Adrenal gland (tissue), 12 donors: Measurements from ENCODE around the gene MYLK. TPM values are rescaled to one million over a fixed set of nuclear protein-coding genes. Genes with fewer than 3 reads are reported as not detected.
A peak's percentile ranks its signal among the peaks of the same experiment; 100 is the strongest.
"Not testable (repeated sequence)": the region's sequence is repeated elsewhere in the genome, so short reads cannot be mapped to it uniquely, and the experiment has no call there.

ENCODE experiments used
- DNase-seq, 7 donors: peaks; one replicate each; pipeline ENCODE4 v3.0.0-alpha.2; 2019 to 2020
- H3K27ac ChIP-seq, 5 donors: fragments of 200-600 bp; sonication (generic) in 4 of 5; 1 replicate in 3 of 5; 2 replicates in 2 of 5; pipeline versions ENCODE4 v1.5.1 to v1.8.0; 2016 to 2020; ENCODE audit warnings: mild to moderate bottlenecking in 1 of 5
- H3K27me3 ChIP-seq: fragments of 200-600 bp; 2 replicates; pipeline ENCODE4 v1.8.0; 2021
- H3K36me3 ChIP-seq, 2 donors: fragments of 200-600 bp; replicated peaks in 1 of 2; 1 replicate in 1 of 2; 2 replicates in 1 of 2; pipeline versions ENCODE4 v1.5.1 to v1.8.0; 2018 to 2022
- H3K4me1 ChIP-seq, 2 donors: fragments of 200-600 bp; replicated peaks in 1 of 2; 1 replicate in 1 of 2; 2 replicates in 1 of 2; pipeline versions ENCODE4 v1.5.1 to v1.8.0; 2018 to 2021
- H3K4me3 ChIP-seq, 4 donors: fragments of 200-600 bp; sonication (generic) in 3 of 4; one replicate each; pipeline ENCODE4 v1.5.1; 2016 to 2018
- H3K9me3 ChIP-seq, 3 donors: fragments of 200-600 bp; sonication (generic) in 1 of 3; replicated peaks in 1 of 3; 1 replicate in 2 of 3; 2 replicates in 1 of 3; pipeline versions ENCODE4 v1.5.1 to v1.8.0; 2016 to 2021
- CTCF ChIP-seq, 6 experiments: fragments of 450-650 bp in 4 of 6; fragments of 200-600 bp in 2 of 6; sonication (generic) in 1 of 6; IDR thresholded peaks; 1 replicate in 5 of 6; 2 replicates in 1 of 6; pipeline versions ENCODE4 v1.5.1 to v1.8.0; 2016 to 2021; ENCODE audit warnings: antibody characterized with exemption in 6 of 6, mild to moderate bottlenecking in 2 of 6, moderate library complexity in 1 of 6
- POLR2A ChIP-seq, 2 donors: fragments of 450-650 bp; IDR thresholded peaks; one replicate each; pipeline ENCODE4 v1.6.1; 2017; ENCODE audit warnings: antibody characterized with exemption in 2 of 2, mild to moderate bottlenecking in 2 of 2, moderate library complexity in 1 of 2
- WGBS, 4 donors: extraction: QIAGEN DNeasy Blood & Tissue Kit in 2 of 4; methylation state at CpG; one replicate each; pipeline versions ENCODE4 v1.1.5 to v1.1.7; 2013 to 2017; 5-methylcytosine and 5-hydroxymethylcytosine counted together
- intact Hi-C, 2 donors: fragments of 100-400 bp; cut with DNase I; formaldehyde crosslinking; loops; one replicate each; pipeline versions ENCODE4 v1.14.1 to v1.15.0; 2022 to 2023
- polyA plus RNA-seq, 3 donors: library from polyadenylated mRNA; stranded (reverse); fragments of 200-250 nt in 2 of 3; fragments of 350-450 nt in 1 of 3; fragmentation: Illumina TruSeq in 1 of 3; extraction: RNeasy Lipid Tissue Mini Kit (QIAGEN cat#74804) in 1 of 3; gene quantifications; one replicate each; pipeline ENCODE4 v1.2.3, GENCODE V29; 2013 to 2014
- total RNA-seq, 9 donors: library from RNA; depleted of rRNA in 4 of 9; stranded (reverse); fragments of >200 nt in 4 of 9; fragments of 120-200 nt in 1 of 9; fragmentation: NEBNext Ultra II Directional in 1 of 9; extraction: Animal tissue kit (Norgen Biotek cat#: 25700) in 1 of 9; gene quantifications; one replicate each; pipeline versions ENCODE4 v1.1.0 to v1.2.4, GENCODE V29; 2013 to 2023
- donor health status: healthy with polysubstance abuse.
- donor health status: Bipolar disorder and iron deficiency.
- donor health status: DM: yes; HTN: yes; CAD: no.
- donor health status: DM: no; HTN: no; CAD: no.
- donor health status: DM: no; HTN: no; CAD: no.
- donor health status: DM: yes; HTN: yes; CAD: no.

Gene MYLK
- total and polyA plus RNA-seq, 12 donors: 13.3 to 124 (median 53.8) TPM

GRCh38 chr3:123723070-123723469 is 161.1 kb downstream of the MYLK start:
- 46 to 64% (median 50%) methylated on average over 4 of the region's 4 CpGs for WGBS, 4 donors
- Histone ChIP-seq H3K27me3 (no peaks in the 10 kb centered on the region), H3K4me3 (no peak overlapping the region), H3K4me1 (peaks cover 0 to 4% of the 10 kb centered on the region in 2 donors), H3K27ac (no peak overlapping the region), H3K9me3 (no peaks in the 10 kb centered on the region), H3K36me3 (no peaks in the 10 kb centered on the region)
- TF ChIP-seq POLR2A (IDR thresholded peaks at IDR 0.05): no peak
- TF ChIP-seq CTCF (IDR thresholded peaks at IDR 0.05): no peak
- intact Hi-C loops: loop anchor here in 1 of 2 donors (5.0 kb wide), 1 partner anchor 71 kb away; no protein-coding TSS in a partner anchor
- no peak for DNase-seq

- TF ChIP-seq CTCF (IDR thresholded peaks at IDR 0.05): no peak
- no peak for TF ChIP-seq POLR2A (IDR thresholded peaks at IDR 0.05)
- intact Hi-C loops: loop anchor here in 1 of 2 donors (5.0 kb wide), 1 partner anchor 70 kb away; no protein-coding TSS in a partner anchor
- H3K36me3 ChIP-seq: no peaks in the 10 kb centered on the region
- H3K9me3 ChIP-seq: no peaks in the 10 kb centered on the region
- peaks cover 0 to 4% of the 10 kb centered on the region in 2 donors for H3K4me1 ChIP-seq
- H3K27me3 ChIP-seq: no peaks in the 10 kb centered on the region
- 43 to 60% (median 47%) methylated on average over 5 of the region's 5 CpGs for WGBS, 4 donors
- DNase-seq: no peak
- H3K4me3 ChIP-seq: no peak overlapping the region
- no peak overlapping the region for H3K27ac ChIP-seq
These were observed 161.7 kb downstream of the MYLK start for GRCh38 chr3:123722456-123722855.

GRCh38 chr3:123722021-123722420 is 162.1 kb downstream of the MYLK start:
- TF ChIP-seq CTCF (IDR thresholded peaks at IDR 0.05) (no peak), POLR2A (IDR thresholded peaks at IDR 0.05) (no peak)
- no peak for DNase-seq
- 60 to 81% (median 79%) methylated on average over 3 to 10 of the region's 10 CpGs for WGBS, 4 donors
- H3K27me3 ChIP-seq: no peaks in the 10 kb centered on the region
- intact Hi-C loops: loop anchor here in 1 of 2 donors (5.0 kb wide), 1 partner anchor 70 kb away; no protein-coding TSS in a partner anchor
- no peaks in the 10 kb centered on the region for H3K36me3 ChIP-seq
- no peaks in the 10 kb centered on the region for H3K9me3 ChIP-seq
- H3K4me1 ChIP-seq: peaks cover 0 to 4% of the 10 kb centered on the region in 2 donors
- no peak overlapping the region for H3K4me3 ChIP-seq
- H3K27ac ChIP-seq: no peak overlapping the region

- not testable (repeated sequence) for H3K9me3 ChIP-seq, H3K4me1 ChIP-seq, H3K27me3 ChIP-seq, H3K4me3 ChIP-seq, H3K27ac ChIP-seq, H3K36me3 ChIP-seq
- DNase-seq: peak in 1 of 7 donors; percentile 70
- 48 to 80% (median 57%) methylated on average over 1 to 9 of the region's 10 CpGs for WGBS, 4 donors
- intact Hi-C loops: loop anchor here in 1 of 2 donors (5.0 kb wide), 1 partner anchor 69 kb away; no protein-coding TSS in a partner anchor
These were observed 162.9 kb downstream of the MYLK start for GRCh38 chr3:123721095-123721689.

- WGBS, 4 donors: 60 to 83% (median 62%) methylated on average over 3 to 6 of the region's 6 CpGs
- H3K27ac ChIP-seq: peak overlapping the region in 2 of 5 donors; percentile 47 to 58
- DNase-seq: no peak
- H3K9me3 ChIP-seq: no peaks in the 10 kb centered on the region
- no peaks in the 10 kb centered on the region for H3K36me3 ChIP-seq
- H3K27me3 ChIP-seq: no peaks in the 10 kb centered on the region
- peaks cover 0 to 4% of the 10 kb centered on the region in 2 donors for H3K4me1 ChIP-seq
- intact Hi-C loops: loop anchor here in 1 of 2 donors (5.0 kb wide), 1 partner anchor 68 kb away; no protein-coding TSS in a partner anchor
- TF ChIP-seq CTCF (IDR thresholded peaks at IDR 0.05) (no peak), POLR2A (IDR thresholded peaks at IDR 0.05) (no peak)
- H3K4me3 ChIP-seq: no peak overlapping the region
These were observed 163.5 kb downstream of the MYLK start for GRCh38 chr3:123720638-123721037.
